ENCODE data around the gene UBE2Q1.

DNA sequence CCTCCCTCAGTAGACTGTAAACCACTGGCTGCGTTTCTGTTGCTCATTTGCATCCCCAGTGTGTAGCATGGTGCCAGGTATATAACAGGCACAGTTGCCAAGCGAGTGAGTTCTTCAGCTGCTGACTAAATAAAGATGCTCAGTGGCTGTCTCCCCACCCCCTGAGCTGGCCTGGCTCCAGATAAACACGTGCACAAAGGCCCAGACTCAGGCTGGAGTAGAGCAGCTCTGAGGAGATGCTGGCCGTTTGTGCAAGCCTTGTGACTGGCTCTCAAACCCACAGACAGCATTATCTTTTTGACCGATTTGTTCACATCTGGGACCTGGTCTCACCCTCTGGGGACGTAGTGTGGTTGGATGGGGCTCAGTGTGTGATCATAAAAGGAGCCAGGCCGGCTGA is 16.3 kb upstream of the UBE2Q1 start:
- TF ChIP-seq, protein P1, sequence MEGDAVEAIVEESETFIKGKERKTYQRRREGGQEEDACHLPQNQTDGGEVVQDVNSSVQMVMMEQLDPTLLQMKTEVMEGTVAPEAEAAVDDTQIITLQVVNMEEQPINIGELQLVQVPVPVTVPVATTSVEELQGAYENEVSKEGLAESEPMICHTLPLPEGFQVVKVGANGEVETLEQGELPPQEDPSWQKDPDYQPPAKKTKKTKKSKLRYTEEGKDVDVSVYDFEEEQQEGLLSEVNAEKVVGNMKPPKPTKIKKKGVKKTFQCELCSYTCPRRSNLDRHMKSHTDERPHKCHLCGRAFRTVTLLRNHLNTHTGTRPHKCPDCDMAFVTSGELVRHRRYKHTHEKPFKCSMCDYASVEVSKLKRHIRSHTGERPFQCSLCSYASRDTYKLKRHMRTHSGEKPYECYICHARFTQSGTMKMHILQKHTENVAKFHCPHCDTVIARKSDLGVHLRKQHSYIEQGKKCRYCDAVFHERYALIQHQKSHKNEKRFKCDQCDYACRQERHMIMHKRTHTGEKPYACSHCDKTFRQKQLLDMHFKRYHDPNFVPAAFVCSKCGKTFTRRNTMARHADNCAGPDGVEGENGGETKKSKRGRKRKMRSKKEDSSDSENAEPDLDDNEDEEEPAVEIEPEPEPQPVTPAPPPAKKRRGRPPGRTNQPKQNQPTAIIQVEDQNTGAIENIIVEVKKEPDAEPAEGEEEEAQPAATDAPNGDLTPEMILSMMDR (IDR thresholded peaks at IDR 0.05; ENCODE audit: borderline replicate concordance, extremely low read depth, low read length, poor library complexity, severe bottlenecking), result no peak
- TF ChIP-seq EZH2 (IDR thresholded peaks at IDR 0.05; ENCODE audit: borderline replicate concordance, low read depth, low read length, severe bottlenecking), result no peak
